HEK293 (cell line): Measurements from ENCODE around the gene TRIM47.

ENCODE experiments used
- CTCF ChIP-seq: fragments of 450-650 bp; formaldehyde crosslinking; IDR thresholded peaks from 2 replicates; pipeline ENCODE4 v1.5.1; 2016; ENCODE audit warnings: missing biosample characterization, missing genetic modification characterization
- GLI4 ChIP-seq: fragments of 450-650 bp; formaldehyde crosslinking; IDR thresholded peaks from 2 replicates; pipeline ENCODE4 v1.5.1; 2016; ENCODE audit warnings: missing biosample characterization, missing genetic modification characterization
- HOXA7 ChIP-seq: sonication (generic); formaldehyde crosslinking; IDR thresholded peaks from 2 replicates; pipeline ENCODE4 v1.8.1; 2022; ENCODE audit warnings: missing genetic modification reagents, borderline replicate concordance
- KLF16 ChIP-seq: fragments of 450-650 bp; formaldehyde crosslinking; IDR thresholded peaks from 2 replicates; pipeline ENCODE4 v1.5.1; 2017; ENCODE audit warnings: missing biosample characterization, missing genetic modification characterization
- YY1 ChIP-seq: fragments of 450-650 bp; formaldehyde crosslinking; IDR thresholded peaks from 2 replicates; pipeline ENCODE4 v1.5.1; 2018; ENCODE audit warnings: missing biosample characterization, missing genetic modification characterization
- ZNF18 ChIP-seq: fragments of 450-650 bp; formaldehyde crosslinking; IDR thresholded peaks from 2 replicates; pipeline ENCODE4 v1.5.1; 2016; ENCODE audit warnings: missing biosample characterization, missing genetic modification characterization
- ZNF24 ChIP-seq: fragments of 450-650 bp; formaldehyde crosslinking; IDR thresholded peaks from 2 replicates; pipeline ENCODE4 v1.5.1; 2016; ENCODE audit warnings: missing biosample characterization, missing genetic modification characterization

- TF ChIP-seq ZNF18 (tag by site-specific recombination) (no peak), KLF16 (tag by site-specific recombination) (no peak), GLI4 (tag by site-specific recombination) (no peak), HOXA7 (CRISPR knock-in tag) (no peak), ZNF24 (tag by site-specific recombination) (no peak), YY1 (tag by site-specific recombination) (no peak), CTCF (tag by site-specific recombination) (no peak)
Measured at GRCh38 chr17:75875940-75876189, 2.5 kb downstream of the TRIM47 start.
